SK-N-SH (cell line): ENCODE results near the gene DOCK3.

Experiments
- MXI1 ChIP-seq: IDR thresholded peaks from 2 replicates; pipeline ENCODE4 v1.6.1; 2012; ENCODE audit warnings: mild to moderate bottlenecking, low read depth, low read length, improper control_type of control experiment
- NRF1 ChIP-seq: IDR thresholded peaks from 2 replicates; pipeline ENCODE4 v1.6.1; 2012; ENCODE audit warnings: low read depth, mild to moderate bottlenecking, low read length
- POLR2AphosphoS5 ChIP-seq: IDR thresholded peaks from 2 replicates; pipeline ENCODE4 v1.6.1; 2012; ENCODE audit warnings: low read depth, low read length
- RAD21 ChIP-seq: IDR thresholded peaks from 2 replicates; pipeline ENCODE4 v1.6.1; 2012; ENCODE audit warnings: mild to moderate bottlenecking, low read length
- TAF1 ChIP-seq: IDR thresholded peaks from 2 replicates; pipeline ENCODE4 v1.6.1; 2012; ENCODE audit warnings: low read depth, mild to moderate bottlenecking, low read length, moderate library complexity, borderline replicate concordance
- TCF12 ChIP-seq: IDR thresholded peaks from 2 replicates; pipeline ENCODE4 v1.4.0; 2012
- YY1 ChIP-seq: IDR thresholded peaks from 2 replicates; pipeline ENCODE4 v1.4.0; 2012; ENCODE audit warnings: low read depth, mild to moderate bottlenecking
- TF ChIP-seq, protein P1 (sequence below): fragments of 200-600 bp; sonication (generic); IDR thresholded peaks from 2 replicates; pipeline ENCODE4 v1.6.1; 2017; ENCODE audit warnings: antibody characterized with exemption, mild to moderate bottlenecking, moderate library complexity
- TF ChIP-seq, protein P2 (sequence below): fragments of 150-350 bp; IDR thresholded peaks from 2 replicates; pipeline ENCODE4 v1.6.1; 2017; ENCODE audit warnings: antibody characterized with exemption, low read length, low read depth, borderline replicate concordance

DNA sequence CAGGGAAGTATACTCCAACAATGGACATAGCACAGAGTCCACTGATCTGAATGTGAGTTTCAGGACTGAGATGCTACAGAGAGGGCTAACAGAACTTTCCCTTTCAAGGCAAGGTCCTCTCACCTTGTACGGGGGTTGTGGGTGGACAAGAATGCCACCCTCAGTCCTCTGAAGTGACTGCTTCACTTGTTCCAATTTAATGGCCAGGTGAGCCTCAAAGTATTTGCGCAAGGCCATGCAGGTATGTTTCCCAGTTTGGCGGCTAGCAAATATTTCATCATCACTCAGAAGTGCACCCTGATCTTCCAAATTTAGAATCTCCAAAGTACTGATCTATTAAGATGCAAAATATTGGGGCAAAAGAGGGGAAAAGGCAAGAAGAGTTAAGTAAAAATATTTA is 754.4 kb downstream of the DOCK3 start:
- TF ChIP-seq, protein P1, sequence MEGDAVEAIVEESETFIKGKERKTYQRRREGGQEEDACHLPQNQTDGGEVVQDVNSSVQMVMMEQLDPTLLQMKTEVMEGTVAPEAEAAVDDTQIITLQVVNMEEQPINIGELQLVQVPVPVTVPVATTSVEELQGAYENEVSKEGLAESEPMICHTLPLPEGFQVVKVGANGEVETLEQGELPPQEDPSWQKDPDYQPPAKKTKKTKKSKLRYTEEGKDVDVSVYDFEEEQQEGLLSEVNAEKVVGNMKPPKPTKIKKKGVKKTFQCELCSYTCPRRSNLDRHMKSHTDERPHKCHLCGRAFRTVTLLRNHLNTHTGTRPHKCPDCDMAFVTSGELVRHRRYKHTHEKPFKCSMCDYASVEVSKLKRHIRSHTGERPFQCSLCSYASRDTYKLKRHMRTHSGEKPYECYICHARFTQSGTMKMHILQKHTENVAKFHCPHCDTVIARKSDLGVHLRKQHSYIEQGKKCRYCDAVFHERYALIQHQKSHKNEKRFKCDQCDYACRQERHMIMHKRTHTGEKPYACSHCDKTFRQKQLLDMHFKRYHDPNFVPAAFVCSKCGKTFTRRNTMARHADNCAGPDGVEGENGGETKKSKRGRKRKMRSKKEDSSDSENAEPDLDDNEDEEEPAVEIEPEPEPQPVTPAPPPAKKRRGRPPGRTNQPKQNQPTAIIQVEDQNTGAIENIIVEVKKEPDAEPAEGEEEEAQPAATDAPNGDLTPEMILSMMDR: no peak
- TF ChIP-seq RAD21 (no peak), TAF1 (no peak), POLR2AphosphoS5 (no peak), YY1 (no peak), MXI1 (no peak), TCF12 (no peak), NRF1 (no peak)
- TF ChIP-seq, protein P2, sequence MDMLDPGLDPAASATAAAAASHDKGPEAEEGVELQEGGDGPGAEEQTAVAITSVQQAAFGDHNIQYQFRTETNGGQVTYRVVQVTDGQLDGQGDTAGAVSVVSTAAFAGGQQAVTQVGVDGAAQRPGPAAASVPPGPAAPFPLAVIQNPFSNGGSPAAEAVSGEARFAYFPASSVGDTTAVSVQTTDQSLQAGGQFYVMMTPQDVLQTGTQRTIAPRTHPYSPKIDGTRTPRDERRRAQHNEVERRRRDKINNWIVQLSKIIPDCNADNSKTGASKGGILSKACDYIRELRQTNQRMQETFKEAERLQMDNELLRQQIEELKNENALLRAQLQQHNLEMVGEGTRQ: no peak
